HL-60 (cell line): Measurements from ENCODE around the gene GPD2.
A peak's percentile ranks its signal among the peaks of the same experiment; 100 is the strongest.

ENCODE experiments used
- DNase-seq, 2 experiments: peaks; one replicate each; pipeline ENCODE4 v3.0.0-alpha.2; 2010 to 2020; ENCODE audit warnings: low read depth in 1 of 2, low spot score in 1 of 2
- H3K27ac ChIP-seq: fragments of 250-450 bp; sonication (Bioruptor Pico); replicated peaks from 2 replicates; pipeline ENCODE4 v1.5.1; 2020; ENCODE audit warnings: mild to moderate bottlenecking, moderate library complexity
- H3K27me3 ChIP-seq: fragments of 250-450 bp; sonication (Bioruptor Pico); 2 replicates; pipeline ENCODE4 v1.5.1; 2021; ENCODE audit warnings: mild to moderate bottlenecking, moderate library complexity; ENCODE audit not compliant: insufficient read depth, poor library complexity, severe bottlenecking
- H3K4me3 ChIP-seq: replicated peaks from 2 replicates; pipeline ENCODE4 v1.5.1; 2011; ENCODE audit warnings: mild to moderate bottlenecking, control low read depth, low read length; ENCODE audit not compliant: insufficient read depth
- CTCF ChIP-seq: IDR thresholded peaks from one replicate; pipeline ENCODE4 v1.5.1; 2011; ENCODE audit warnings: low read length, control low read depth, inconsistent platforms; ENCODE audit not compliant: insufficient read depth
- GABPA ChIP-seq: IDR thresholded peaks from 2 replicates; pipeline ENCODE4 v1.6.1; 2012; ENCODE audit warnings: low read depth
- POLR2AphosphoS5 ChIP-seq: IDR thresholded peaks from 2 replicates; pipeline ENCODE4 v1.6.1; 2012; ENCODE audit warnings: low read depth
- REST ChIP-seq: IDR thresholded peaks from 2 replicates; pipeline ENCODE4 v1.6.1; 2012; ENCODE audit warnings: low read depth; ENCODE audit not compliant: insufficient replicate concordance
- SPI1 ChIP-seq: IDR thresholded peaks from 2 replicates; pipeline ENCODE4 v1.6.1; 2012; ENCODE audit warnings: low read depth, mild to moderate bottlenecking, borderline replicate concordance

Gene GPD2

GRCh38 chr2:156430980-156431358 is 5.2 kb upstream of the GPD2 start:
- peak overlapping the region; percentile 60 for H3K27ac ChIP-seq
- TF ChIP-seq CTCF (no peak), SPI1 (no peak; the same call in 1 of the 2 replicates), POLR2AphosphoS5 (no peak), GABPA (no peak), REST (no peak)
- no peak overlapping the region for H3K4me3 ChIP-seq
- DNase-seq: peak; percentile 10 to 39
- no peaks in the 10 kb centered on the region for H3K27me3 ChIP-seq

- no peak for DNase-seq
- Histone ChIP-seq H3K27ac (no peak overlapping the region), H3K4me3 (no peak overlapping the region), H3K27me3 (no peaks in the 10 kb centered on the region)
- TF ChIP-seq GABPA: no peak
- no peak for TF ChIP-seq CTCF
- TF ChIP-seq REST: no peak
- TF ChIP-seq POLR2AphosphoS5: no peak
- TF ChIP-seq SPI1: no peak
Observed at GRCh38 chr2:156434461-156435291, 1.5 kb upstream of the GPD2 start.

- no peak for DNase-seq
- Histone ChIP-seq H3K27ac (peak overlapping the region; percentile 76), H3K27me3 (no peaks in the 10 kb centered on the region), H3K4me3 (no peak overlapping the region)
- TF ChIP-seq GABPA: no peak
- TF ChIP-seq REST: no peak
- TF ChIP-seq SPI1: no peak
Observed at GRCh38 chr2:156435396-156435717, 822 bp upstream of the GPD2 start.
